Germinal center (tissue), 1 donor: Measurements from ENCODE around the gene POLG2.
"Not testable (repeated sequence)": the region's sequence is repeated elsewhere in the genome, so short reads cannot be mapped to it uniquely, and the experiment has no call there.

Source experiments
- DNase-seq: peaks from one replicate; pipeline ENCODE4 v3.0.0; 2012; ENCODE audit warnings: mixed read lengths, low spot score

POLG2 gene

DNA sequence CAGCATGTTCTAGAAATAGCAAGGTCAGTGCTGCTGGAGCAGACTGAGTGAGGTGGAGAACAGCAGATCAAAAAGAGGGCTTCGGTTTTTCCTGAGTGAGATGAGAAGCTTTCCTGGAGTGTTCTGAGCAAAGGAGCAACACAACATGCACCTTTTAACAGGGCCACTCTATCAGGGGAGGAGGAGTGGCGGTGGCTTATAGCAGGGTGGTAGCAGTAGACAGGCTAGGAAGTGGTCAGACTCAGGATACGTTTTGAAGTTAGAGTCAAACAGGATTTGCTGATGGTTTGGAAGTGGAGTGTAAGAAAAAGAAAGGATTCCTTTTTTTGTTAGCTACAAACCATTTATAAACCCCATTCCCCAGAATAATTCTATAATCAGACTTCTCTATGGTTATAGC is 12.5 kb downstream of the POLG2 start:
- no peak for DNase-seq

DNA sequence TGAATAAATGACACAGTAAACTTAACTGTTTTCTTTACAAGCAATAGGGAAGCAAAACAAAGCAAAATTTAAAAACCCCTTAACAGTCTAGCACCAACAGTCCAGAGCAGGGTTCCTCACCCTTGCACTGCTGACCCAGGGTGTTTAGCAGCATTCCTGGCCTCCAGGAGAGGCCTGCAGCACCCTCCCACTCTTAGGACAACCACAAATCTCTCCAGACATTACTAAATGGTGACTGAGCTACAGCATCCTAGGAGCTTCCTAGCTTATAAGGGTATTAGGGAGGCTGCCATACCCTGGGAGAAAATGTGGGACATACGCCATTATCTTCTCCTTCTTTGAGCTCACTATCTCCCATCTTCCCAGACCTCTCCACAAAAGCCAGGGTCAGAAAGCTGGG is 15.9 kb downstream of the POLG2 start:
- no peak for DNase-seq

DNA sequence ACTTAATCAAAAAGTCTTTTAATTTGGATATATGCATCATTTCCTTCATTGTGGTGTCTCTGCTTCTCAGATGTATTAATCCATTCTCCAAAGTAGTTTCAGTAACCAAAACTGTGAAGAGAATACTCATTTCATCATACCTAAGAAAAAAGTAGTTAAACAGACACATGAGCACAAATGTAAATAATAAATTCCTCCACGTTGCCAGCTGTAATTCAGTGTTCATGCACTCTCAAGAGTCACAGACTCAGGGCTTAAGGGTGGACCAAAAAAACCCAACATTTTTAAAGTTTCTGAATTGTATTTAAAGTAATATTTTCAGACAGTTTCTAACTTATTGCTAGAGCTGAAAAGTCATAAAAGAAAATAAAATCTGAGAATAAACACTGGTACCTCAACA is 19.0 kb downstream of the POLG2 start:
- no peak for DNase-seq

DNA sequence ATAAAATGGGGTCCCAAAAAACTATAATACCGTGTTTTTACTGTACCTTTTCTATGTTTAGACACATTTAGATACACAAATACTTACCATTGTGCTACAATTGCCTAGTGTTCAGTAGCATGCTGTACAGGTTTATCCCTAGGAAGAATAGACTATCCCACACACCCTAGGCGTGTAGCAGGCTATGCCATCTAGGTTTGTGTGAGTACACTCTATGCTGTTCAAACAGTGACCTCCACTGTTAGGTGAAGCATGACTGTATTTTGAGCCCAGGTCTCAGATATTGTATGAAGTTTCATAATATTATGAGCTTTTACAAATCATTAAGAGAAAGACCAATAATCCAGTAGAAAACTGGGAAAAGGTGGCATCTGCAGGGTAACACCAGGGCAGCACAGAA is 24.3 kb downstream of the POLG2 start:
- DNase-seq: no peak

- DNase-seq: no peak
Measured at GRCh38 chr17:64471440-64471839, 25.4 kb downstream of the POLG2 start.

DNA sequence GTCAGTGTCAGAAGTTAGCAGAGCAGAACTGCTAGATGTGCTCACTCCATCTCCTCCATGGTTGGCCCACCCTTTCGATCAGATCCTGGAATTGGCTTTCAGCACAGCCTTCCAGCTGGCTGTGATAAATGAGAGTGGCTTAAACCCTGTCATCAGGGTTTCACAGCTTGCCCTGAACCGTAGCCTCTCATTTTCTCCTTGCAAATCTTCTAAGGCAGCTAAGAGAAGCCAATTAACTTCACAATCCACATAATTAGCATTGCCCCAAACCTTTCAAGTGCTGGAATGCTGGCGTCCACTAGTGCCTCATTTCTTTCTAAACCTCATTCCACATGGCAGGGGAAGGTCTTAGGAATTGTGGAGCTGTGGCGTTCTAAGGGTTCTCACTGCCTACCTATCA is 26.2 kb downstream of the POLG2 start:
- no peak for DNase-seq

DNA sequence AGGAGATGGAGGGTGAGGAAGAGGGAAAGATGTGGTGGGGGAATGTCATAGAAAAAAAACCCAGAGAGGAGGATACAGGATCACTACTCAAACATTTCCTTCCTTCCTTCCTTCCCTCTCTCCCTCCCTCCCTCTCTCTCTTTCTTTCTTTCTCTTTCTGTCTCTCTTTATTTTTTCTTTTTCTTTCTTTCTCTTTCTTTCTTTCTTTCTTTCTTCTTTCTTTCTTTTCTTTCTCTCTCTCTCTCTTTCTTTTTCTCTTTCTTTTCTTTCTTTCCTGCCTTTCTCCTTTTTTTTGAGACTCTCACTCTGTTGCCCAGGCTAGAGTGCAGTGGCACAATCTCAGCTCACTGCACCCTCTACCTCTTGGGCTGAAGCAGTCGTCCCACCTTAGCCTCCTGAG is 30.0 kb downstream of the POLG2 start:
- DNase-seq: not testable (repeated sequence)

- DNase-seq: no peak
Measured at GRCh38 chr17:64466019-64466735, 30.7 kb downstream of the POLG2 start.

DNA sequence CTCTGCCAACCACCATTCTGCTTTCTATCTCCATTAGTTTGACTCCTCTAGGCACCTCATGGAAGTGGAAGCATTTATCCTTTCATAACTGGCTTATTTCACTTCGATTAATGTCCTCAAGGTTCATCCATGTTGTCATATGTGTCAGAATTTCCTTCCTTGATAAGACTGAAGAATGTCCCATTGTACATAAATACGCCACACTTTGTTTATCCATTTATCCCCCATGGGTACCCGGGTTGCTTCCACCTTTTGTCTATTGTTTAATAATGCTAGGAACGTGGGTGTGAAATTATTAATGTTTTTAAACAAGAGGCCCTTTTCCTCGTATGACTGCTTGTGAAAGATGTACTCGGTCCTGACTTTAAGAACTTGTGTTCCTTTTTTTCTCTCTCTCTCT is 35.1 kb downstream of the POLG2 start:
- no peak for DNase-seq

GRCh38 chr17:64460955-64461354 is 35.9 kb downstream of the POLG2 start:
- no peak for DNase-seq

DNA sequence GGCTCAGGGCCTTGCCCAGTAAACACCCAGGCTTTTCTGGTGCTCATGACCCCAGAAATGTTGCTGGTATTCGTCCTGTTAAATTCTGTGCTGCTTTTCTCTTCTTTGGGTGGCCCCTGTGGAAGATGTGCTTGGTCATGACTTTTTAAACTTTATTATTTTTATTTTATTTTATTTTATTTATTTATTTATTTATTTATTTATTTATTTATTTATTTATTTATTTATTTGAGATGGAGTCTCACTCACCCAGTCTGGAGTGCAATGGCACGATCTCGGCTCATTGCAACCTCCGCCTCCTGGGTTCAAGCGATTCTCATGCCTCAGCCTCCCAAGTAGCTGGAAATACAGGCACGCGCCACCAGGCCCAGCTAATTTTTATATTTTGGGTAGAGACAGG is 37.0 kb downstream of the POLG2 start:
- not testable (repeated sequence) for DNase-seq

- DNase-seq: no peak
Measured at GRCh38 chr17:64459284-64459747, 37.5 kb downstream of the POLG2 start.

DNA sequence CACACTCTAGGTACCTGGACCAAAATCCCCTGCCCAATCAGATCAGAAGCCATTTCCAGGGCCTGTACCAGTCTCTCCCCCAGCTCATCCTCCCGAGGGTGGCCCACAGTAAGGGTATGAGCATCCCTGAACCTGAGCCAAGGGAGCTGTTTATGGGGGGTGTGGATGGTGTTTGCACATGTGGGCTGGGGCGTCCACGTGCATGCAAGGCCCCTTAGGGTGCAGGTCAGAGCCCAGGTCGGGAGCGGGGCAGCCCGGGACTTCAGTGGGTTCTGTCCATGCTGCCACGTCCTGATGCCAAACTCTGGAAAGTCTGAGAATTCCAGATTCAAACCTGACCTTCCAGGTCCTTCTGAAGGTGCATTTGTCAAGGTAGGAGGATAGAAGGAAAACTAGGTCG is 38.1 kb downstream of the POLG2 start:
- DNase-seq: no peak

- no peak for DNase-seq
Measured at GRCh38 chr17:64457156-64457555, 39.7 kb downstream of the POLG2 start.

GRCh38 chr17:64455993-64456885 is 40.6 kb downstream of the POLG2 start:
- DNase-seq: peak; percentile 62

- no peak for DNase-seq
Measured at GRCh38 chr17:64449545-64449944, 47.3 kb downstream of the POLG2 start.

- peak; percentile 72 for DNase-seq
Measured at GRCh38 chr17:64448665-64449512, 48.0 kb downstream of the POLG2 start, which contains the start of gene MILR1. MILR1 (plus strand) TSS chr17:64449115; CDS start chr17:64449169, 54 bp downstream.

GRCh38 chr17:64447526-64447925 is 49.3 kb downstream of the POLG2 start:
- no peak for DNase-seq

DNA sequence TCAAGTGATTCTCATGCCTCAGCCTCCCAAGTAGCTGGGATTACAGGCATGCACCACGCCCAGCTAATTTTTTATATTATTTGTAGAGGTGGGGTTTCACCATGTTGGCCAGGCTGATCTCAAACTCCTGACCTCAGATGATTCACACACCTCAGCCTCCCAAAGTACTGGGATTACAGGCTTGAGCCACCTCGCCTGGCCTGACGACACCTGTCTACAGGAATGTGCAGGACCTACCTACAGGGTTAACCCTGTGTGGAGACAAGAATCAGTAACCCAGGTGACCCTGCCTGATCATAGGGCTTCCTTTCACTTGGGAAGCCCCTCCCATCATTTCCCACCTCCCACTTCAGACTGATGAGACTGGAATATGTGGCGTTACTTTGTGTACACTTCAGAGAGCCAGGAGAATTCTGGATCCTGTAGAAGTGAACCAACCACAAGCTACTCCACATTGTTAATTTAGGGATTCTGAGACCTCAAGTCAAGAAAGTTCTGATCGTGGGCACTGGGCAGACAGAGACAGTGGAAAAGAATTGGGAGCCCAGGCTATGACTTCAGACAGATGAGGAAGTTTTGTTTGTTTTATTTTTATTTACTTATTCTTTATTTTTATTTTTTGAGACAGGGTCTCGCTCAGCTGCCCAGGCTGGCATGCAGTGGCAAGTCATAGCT is 53.6 kb downstream of the POLG2 start:
- no peak for DNase-seq

DNA sequence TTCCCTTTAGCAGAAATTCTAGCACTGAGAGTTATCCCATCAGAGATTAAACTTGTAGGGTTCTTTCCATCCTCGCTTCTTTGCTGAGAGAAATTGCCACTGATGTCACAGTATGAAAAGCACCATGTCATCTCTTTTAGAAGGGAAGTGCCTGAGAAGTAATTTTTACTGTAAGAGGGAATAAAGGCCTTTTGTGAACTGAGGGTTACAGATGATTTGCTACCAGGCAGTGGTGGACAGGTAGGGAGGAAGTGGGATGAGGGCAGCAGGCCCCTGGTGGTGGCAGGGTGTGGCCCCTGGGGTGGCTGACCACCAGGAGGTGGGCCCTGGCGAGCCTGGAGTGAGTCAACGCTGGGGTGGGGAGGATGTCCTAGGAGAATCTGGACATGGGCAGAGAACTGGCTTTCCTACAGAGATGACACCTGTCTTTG is 54.3 kb downstream of the POLG2 start:
- no peak for DNase-seq

DNA sequence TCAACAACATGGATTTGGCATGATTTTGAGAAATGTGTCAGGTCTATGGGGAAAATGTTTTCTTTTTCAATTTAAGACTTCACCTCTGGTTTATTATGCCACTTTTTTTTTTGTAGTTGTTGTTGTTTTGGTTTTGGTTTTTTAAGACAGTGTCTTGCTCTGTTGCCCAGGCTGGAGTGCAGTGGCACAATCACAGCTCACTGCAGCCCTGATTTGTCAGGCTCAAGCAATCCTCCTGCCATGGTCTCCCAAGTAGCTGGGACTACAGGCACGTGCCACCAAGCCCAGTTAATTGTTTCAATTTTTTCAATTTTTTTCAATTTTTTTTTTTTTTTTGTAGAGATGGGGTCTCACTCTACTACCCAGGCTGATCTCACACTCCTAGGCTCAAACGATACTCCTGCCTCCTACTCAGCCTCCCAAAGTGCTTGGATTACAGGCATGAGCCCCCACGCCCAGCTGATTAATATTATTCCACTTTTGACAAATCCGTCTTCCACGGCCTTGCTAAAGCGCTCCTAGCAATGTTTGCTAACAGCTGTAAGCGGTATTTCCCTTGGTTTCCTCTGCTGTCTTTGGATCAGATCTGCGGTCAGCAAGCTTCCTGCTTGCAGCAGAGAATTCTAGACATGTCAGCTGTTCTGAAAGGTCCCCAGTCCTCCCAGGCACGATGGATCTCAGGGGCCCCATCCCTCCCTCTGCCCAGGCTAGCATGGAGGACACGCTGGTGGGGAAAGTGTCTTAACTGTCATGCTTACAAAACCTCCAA is 54.9 kb downstream of the POLG2 start:
- DNase-seq: no peak
